Neural cell (in vitro differentiated cells): ENCODE data around the gene ADGRG6.

Experiments used
- CTCF ChIP-seq: fragments of 450-650 bp; IDR thresholded peaks from 2 replicates; pipeline ENCODE4 v1.5.1; 2014; ENCODE audit warnings: antibody characterized with exemption, mild to moderate bottlenecking, moderate library complexity; ENCODE audit not compliant: poor library complexity, severe bottlenecking
- EZH2 ChIP-seq: fragments of 200-600, 300-800 bp; shearing (Covaris generic), sonication (generic); IDR thresholded peaks from 2 replicates; pipeline ENCODE4 v1.6.1; 2014; ENCODE audit warnings: antibody characterized with exemption, low read length, borderline replicate concordance, mild to moderate bottlenecking; ENCODE audit not compliant: insufficient read depth, poor library complexity, severe bottlenecking
- RAD21 ChIP-seq: fragments of 450-650 bp; conservative IDR thresholded peaks from 2 replicates; pipeline ENCODE4 v1.6.1; 2014; ENCODE audit warnings: antibody characterized with exemption, mild to moderate bottlenecking, moderate library complexity
- SMC3 ChIP-seq: fragments of 450-650 bp; conservative IDR thresholded peaks from 2 replicates; pipeline ENCODE4 v1.6.1; 2014; ENCODE audit warnings: antibody characterized with exemption, mild to moderate bottlenecking, moderate library complexity; ENCODE audit not compliant: poor library complexity

- TF ChIP-seq CTCF (no peak), SMC3 (no peak), RAD21 (no peak), EZH2 (no peak)
Observed at GRCh38 chr6:142297605-142297995, 4.2 kb upstream of the ADGRG6 start.
